Measurements from ENCODE around the gene SCAF1.

DNA sequence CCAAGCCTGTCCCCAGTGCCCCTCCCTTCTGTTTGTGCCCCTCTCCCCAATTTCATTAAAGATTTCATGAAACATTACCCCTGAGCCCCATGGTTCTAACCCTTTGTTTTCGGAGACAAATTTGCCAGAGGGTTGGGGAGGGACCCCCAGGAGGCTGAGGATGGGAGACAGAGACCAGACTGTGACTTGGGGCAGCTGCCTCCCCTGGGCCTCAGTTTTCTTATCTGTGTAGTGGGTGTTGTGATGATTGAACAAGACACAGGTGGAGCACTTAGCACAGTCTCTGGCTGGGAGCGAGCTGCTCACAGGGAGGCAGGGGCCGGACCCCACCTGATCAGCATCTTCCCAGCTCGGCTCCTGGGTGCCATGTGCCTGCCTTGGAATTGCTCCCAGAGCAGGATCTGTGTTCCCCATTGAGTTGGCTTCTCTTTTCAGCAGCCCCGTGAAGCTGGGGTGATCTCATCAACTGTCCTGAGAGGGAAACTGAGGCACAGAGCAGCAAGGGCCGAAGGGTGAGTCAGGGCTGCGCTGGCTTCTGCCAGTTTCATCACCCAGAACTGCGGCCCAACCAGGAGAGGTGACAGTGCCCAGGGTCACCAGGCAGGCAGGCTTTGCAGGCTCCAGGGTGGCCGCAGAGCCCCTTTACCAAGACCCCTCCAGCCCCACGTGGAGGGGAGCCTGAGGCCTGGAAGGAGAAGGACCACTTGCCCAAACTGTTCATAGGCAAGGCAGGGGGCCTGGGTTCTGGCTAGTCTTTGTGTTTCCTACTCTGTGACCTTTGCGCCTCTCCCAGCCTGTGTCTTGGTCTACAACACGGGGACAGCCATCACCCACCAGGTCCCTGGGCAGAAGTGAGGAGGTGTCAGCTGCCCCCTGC lies 16.8 kb downstream of the SCAF1 start:
- TF ChIP-seq, protein P1, sequence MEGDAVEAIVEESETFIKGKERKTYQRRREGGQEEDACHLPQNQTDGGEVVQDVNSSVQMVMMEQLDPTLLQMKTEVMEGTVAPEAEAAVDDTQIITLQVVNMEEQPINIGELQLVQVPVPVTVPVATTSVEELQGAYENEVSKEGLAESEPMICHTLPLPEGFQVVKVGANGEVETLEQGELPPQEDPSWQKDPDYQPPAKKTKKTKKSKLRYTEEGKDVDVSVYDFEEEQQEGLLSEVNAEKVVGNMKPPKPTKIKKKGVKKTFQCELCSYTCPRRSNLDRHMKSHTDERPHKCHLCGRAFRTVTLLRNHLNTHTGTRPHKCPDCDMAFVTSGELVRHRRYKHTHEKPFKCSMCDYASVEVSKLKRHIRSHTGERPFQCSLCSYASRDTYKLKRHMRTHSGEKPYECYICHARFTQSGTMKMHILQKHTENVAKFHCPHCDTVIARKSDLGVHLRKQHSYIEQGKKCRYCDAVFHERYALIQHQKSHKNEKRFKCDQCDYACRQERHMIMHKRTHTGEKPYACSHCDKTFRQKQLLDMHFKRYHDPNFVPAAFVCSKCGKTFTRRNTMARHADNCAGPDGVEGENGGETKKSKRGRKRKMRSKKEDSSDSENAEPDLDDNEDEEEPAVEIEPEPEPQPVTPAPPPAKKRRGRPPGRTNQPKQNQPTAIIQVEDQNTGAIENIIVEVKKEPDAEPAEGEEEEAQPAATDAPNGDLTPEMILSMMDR (IDR thresholded peaks at IDR 0.05) = no peak
- TF ChIP-seq POLR2A (IDR thresholded peaks at IDR 0.05) = no peak
